Measurements from ENCODE around the gene TENM3. TPM values are rescaled to one million over a fixed set of nuclear protein-coding genes. Genes with fewer than 3 reads are reported as not detected.

Gene TENM3
- total RNA-seq, 2 experiments from 2014 or later: not detected

DNA sequence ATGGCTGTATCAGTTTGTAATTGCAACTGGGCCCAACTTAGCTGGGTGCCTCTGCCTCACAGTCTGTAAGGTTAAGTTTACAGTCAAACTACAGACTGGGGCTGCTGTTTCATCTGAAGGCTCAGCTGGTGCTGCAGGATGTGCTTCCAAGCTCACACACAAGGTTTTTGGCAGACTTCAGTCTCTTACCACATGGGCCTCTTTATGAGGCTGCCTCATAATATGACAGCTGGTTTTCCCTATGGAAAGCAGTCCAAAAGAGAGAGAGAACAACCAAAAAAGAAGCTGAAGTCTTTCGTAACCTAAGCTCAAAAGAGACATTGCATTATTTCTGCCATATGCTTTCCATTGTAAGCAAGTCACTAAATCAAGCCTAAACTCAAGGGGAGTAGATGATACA lies 402.3 kb downstream of the TENM3 start:
- no peak for DNase-seq
- no peak for ATAC-seq (ENCODE audit: poor library complexity)
- Histone ChIP-seq H3K4me3 (ENCODE audit: low read length) (no peak overlapping the region), H3K27me3 (ENCODE audit: control insufficient read depth in 1 of 2, insufficient read depth in 2 of 2, low read length in 2 of 2) (no peaks in the 10 kb centered on the region), H3K4me1 (ENCODE audit: insufficient read depth, low read length) (no peaks in the 10 kb centered on the region), H3K27ac (ENCODE audit: low read depth in 1 of 2, low read length in 2 of 2) (no peak overlapping the region), H3K9me3 (ENCODE audit: control insufficient read depth in 1 of 2, insufficient read depth in 1 of 2, low read length in 2 of 2) (peaks cover 0 to 5% of the 10 kb centered on the region in 2 experiments), H3K36me3 (ENCODE audit: insufficient read depth, low read length) (no peaks in the 10 kb centered on the region)
- Mint-ChIP-seq H3K4me3 (no peak overlapping the region), H3K4me1 (ENCODE audit: low read depth) (no peaks in the 10 kb centered on the region), H3K27ac (no peak overlapping the region), H3K9me3 (peaks cover 11% of the 10 kb centered on the region), H3K36me3 (ENCODE audit: low read depth) (no peaks in the 10 kb centered on the region), H3K27me3 (peaks cover 8% of the 10 kb centered on the region)
- ChIA-PET CTCF (no interaction called here), POLR2A (no interaction called here)
- TF ChIP-seq, protein P1, sequence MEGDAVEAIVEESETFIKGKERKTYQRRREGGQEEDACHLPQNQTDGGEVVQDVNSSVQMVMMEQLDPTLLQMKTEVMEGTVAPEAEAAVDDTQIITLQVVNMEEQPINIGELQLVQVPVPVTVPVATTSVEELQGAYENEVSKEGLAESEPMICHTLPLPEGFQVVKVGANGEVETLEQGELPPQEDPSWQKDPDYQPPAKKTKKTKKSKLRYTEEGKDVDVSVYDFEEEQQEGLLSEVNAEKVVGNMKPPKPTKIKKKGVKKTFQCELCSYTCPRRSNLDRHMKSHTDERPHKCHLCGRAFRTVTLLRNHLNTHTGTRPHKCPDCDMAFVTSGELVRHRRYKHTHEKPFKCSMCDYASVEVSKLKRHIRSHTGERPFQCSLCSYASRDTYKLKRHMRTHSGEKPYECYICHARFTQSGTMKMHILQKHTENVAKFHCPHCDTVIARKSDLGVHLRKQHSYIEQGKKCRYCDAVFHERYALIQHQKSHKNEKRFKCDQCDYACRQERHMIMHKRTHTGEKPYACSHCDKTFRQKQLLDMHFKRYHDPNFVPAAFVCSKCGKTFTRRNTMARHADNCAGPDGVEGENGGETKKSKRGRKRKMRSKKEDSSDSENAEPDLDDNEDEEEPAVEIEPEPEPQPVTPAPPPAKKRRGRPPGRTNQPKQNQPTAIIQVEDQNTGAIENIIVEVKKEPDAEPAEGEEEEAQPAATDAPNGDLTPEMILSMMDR (IDR thresholded peaks at IDR 0.05): no peak
- intact Hi-C loops (cut with DNase I, micrococcal nuclease): no loop called here

- Mint-ChIP-seq H3K36me3 (ENCODE audit: low read depth) (no peaks in the 10 kb centered on the region), H3K27me3 (peaks cover 18% of the 10 kb centered on the region), H3K4me1 (ENCODE audit: low read depth) (no peaks in the 10 kb centered on the region), H3K4me3 (no peak overlapping the region), H3K27ac (no peak overlapping the region), H3K9me3 (peaks cover 11% of the 10 kb centered on the region)
- ATAC-seq (ENCODE audit: poor library complexity): no peak
- no peak overlapping the region for H3K27ac ChIP-seq (ENCODE audit: low read depth in 1 of 2, low read length in 2 of 2)
- TF ChIP-seq, protein P1 (IDR thresholded peaks at IDR 0.05): no peak
- H3K27me3 ChIP-seq (ENCODE audit: control insufficient read depth in 1 of 2, insufficient read depth in 2 of 2, low read length in 2 of 2): no peaks in the 10 kb centered on the region
- H3K36me3 ChIP-seq (ENCODE audit: insufficient read depth, low read length): no peaks in the 10 kb centered on the region
- CTCF ChIA-PET: no interaction called here
- intact Hi-C loops (cut with DNase I, micrococcal nuclease): no loop called here
- H3K4me1 ChIP-seq (ENCODE audit: insufficient read depth, low read length): no peaks in the 10 kb centered on the region
- no peak overlapping the region for H3K4me3 ChIP-seq (ENCODE audit: low read length)
- peaks cover 0 to 9% of the 10 kb centered on the region in 2 experiments for H3K9me3 ChIP-seq (ENCODE audit: control insufficient read depth in 1 of 2, insufficient read depth in 1 of 2, low read length in 2 of 2)
- POLR2A ChIA-PET: no interaction called here
- no peak for DNase-seq
Observed at GRCh38 chr4:182647646-182648300, 404.6 kb downstream of the TENM3 start.

GRCh38 chr4:182648766-182649165 lies 405.6 kb downstream of the TENM3 start:
- no peaks in the 10 kb centered on the region for H3K4me1 Mint-ChIP-seq (ENCODE audit: low read depth)
- H3K4me3 Mint-ChIP-seq: no peak overlapping the region
- H3K27me3 ChIP-seq (ENCODE audit: control insufficient read depth in 1 of 2, insufficient read depth in 2 of 2, low read length in 2 of 2): no peaks in the 10 kb centered on the region
- peaks cover 21% of the 10 kb centered on the region for H3K27me3 Mint-ChIP-seq
- no peaks in the 10 kb centered on the region for H3K36me3 ChIP-seq (ENCODE audit: insufficient read depth, low read length)
- intact Hi-C loops (cut with DNase I, micrococcal nuclease): no loop called here
- ChIA-PET CTCF (no interaction called here), POLR2A (no interaction called here)
- ATAC-seq (ENCODE audit: poor library complexity) (no peak), DNase-seq (no peak)
- H3K4me3 ChIP-seq (ENCODE audit: low read length): no peak overlapping the region
- peaks cover 0 to 9% of the 10 kb centered on the region in 2 experiments for H3K9me3 ChIP-seq (ENCODE audit: control insufficient read depth in 1 of 2, insufficient read depth in 1 of 2, low read length in 2 of 2)
- H3K27ac ChIP-seq (ENCODE audit: low read depth in 1 of 2, low read length in 2 of 2): no peak overlapping the region
- H3K27ac Mint-ChIP-seq: no peak overlapping the region
- TF ChIP-seq, protein P1 (IDR thresholded peaks at IDR 0.05): no peak
- no peaks in the 10 kb centered on the region for H3K36me3 Mint-ChIP-seq (ENCODE audit: low read depth)
- H3K9me3 Mint-ChIP-seq: peaks cover 11% of the 10 kb centered on the region
- no peaks in the 10 kb centered on the region for H3K4me1 ChIP-seq (ENCODE audit: insufficient read depth, low read length)
